NCI-H1436 treated with DMSO at 0.1 percent for 48 hours (cell line): Measurements from ENCODE around the gene GDF10.

Experiments used
- DNase-seq: peaks from one replicate; lab custom pipeline; 2025; lab: John Stamatoyannopoulos, UW

The GDF10 gene, protein sequence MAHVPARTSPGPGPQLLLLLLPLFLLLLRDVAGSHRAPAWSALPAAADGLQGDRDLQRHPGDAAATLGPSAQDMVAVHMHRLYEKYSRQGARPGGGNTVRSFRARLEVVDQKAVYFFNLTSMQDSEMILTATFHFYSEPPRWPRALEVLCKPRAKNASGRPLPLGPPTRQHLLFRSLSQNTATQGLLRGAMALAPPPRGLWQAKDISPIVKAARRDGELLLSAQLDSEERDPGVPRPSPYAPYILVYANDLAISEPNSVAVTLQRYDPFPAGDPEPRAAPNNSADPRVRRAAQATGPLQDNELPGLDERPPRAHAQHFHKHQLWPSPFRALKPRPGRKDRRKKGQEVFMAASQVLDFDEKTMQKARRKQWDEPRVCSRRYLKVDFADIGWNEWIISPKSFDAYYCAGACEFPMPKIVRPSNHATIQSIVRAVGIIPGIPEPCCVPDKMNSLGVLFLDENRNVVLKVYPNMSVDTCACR

DNA sequence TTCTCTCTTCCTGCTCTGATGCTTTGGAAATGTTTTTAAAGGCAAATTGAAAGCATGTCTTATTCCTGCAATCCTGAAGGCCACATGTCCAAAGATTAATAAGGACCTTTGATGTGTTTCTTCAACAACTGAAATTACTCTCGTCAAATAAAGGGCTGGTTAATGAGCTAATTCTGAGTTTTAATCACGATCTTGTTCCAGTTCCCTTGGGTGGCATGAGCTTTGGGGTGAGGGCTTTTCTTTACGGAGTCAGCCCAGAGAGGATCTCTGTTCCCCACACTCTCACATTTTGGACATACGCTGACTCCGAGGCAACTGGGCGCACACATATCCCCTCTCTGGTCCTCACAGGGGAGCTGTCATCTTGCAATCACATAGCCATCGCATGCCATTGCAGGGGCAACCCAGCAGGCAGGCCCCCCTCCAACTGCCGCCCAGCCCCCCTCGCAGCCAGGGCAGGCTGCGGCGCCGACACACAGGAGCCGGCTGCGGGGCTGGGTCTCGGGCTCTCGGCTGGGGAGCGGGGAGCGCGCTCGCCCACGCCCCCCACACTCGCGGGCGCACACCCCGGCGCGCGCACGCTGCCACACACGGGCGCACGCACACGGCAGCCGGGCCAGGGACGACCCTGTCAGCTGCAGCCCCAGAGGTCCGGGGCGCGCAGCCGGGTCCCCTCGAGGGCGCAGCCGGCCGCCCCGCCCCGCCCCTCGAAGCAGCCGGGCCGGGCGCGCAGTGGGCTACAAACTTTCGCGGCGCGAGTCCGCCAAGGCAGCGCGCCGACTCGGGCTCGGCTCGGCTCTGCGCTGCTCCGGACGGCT, at the start of gene GDF10:
Gene GDF10 (plus strand): TSS at position 587 of the 818 bp plus-strand sequence. CDS start 455 bp downstream, outside the sequence.
- DNase-seq: no peak

- no peak for DNase-seq
Measured at GRCh38 chr10:47252093-47252780, 47.8 kb upstream of the GDF10 start.

DNA sequence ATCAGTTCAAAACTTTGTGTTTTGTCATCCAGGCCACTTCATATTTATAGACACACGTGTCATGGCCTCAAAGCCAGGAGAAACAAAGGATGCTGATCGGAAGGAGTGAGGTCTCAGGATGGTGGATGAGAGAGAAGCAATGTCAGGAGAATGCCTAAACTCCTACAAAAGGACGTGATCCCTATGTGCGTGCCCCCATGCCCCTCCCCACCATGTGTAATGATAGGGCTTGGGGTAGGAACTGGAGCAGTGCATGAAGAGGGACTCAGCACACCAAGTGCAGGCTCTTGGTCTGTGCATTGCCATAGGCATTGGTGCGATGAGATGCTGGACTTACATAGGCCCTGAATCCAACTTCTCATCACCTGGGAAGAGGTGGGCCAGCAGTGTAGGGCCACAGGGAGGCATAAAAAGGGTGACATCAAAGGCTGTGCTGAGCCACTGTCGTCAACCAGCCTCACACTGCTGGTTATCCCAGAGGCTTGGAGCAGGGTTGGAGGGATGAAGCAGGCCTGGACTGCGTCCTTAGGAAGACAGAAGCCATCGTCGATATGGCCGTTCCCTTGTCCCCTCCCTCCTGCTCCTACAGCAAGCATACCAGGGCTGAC, 46.9 kb upstream of the GDF10 start:
- DNase-seq: no peak

DNA sequence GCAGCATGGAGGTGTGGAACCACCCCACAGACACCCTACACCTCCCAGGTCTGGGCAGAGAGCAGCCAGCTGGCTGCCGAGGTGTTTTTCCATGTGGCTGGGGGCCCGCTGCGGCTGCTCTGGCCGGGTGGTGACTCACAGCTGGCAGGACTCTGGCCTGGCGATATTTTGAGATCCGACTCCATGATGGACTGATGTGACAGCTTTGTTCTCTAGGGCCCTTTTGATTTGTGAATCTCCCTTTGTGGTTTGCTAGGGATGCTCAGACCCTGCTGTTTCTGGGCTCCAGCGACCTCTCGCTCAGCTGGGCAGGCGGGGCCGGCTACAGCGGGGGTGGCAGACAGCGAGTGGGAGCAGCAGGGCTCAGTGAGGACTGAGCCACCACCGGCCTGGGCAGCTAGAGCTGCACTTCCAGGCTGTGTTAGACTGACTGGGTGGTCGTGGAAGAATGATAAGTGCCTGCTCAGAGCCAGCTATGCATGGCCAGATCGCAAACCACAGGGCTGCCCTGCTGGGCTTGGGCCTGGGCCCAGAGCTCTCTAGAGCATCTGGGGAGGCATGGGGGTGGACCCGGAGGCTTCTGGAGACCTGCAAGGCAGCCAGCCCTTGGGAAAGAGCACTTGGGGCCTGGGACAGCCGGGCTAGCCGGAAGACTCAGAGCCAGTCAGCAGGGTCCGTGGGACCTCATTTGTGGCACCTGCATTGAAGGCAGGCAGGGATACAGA, 46.2 kb upstream of the GDF10 start:
- DNase-seq: no peak

GRCh38 chr10:47254611-47255010, 45.4 kb upstream of the GDF10 start:
- DNase-seq: no peak

DNA sequence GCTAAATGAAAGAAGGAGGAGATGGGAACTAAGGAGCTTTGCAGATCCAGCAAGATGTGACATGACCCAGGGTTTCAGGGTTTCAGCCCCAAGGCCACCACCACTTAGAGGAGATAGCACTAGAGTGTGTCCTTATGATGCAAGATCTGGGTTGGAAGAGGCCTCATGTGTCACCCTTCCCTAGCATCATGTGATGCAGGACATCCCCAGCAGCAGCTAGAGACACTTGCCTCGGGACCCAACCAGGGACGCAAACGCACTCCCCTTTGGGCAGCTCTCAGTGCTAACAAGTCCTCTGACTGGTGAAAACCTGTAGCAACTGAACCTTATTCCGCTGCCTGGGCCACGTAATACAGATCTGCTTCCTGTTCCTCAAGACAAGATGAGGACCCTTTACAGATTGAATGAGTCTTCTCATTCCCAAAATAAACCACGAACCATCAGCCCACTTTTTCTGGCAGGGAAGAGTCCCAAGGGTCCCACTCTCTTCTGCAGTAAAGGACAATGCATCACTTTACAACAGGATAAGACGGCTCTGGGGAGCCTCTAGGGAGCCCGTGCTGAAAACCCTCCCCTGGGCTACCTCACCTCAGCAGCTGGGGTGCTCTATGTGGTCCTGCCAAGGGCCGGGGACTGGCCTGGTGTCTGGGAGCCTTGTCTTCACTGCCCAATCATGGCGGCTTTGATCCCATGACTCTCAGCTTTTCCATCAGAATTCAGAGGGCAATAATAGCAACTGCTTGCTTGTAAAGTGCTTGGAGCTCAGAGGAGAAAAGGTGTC, 44.8 kb upstream of the GDF10 start:
- DNase-seq: no peak

GRCh38 chr10:47255866-47256265, 44.1 kb upstream of the GDF10 start:
- DNase-seq: no peak

DNA sequence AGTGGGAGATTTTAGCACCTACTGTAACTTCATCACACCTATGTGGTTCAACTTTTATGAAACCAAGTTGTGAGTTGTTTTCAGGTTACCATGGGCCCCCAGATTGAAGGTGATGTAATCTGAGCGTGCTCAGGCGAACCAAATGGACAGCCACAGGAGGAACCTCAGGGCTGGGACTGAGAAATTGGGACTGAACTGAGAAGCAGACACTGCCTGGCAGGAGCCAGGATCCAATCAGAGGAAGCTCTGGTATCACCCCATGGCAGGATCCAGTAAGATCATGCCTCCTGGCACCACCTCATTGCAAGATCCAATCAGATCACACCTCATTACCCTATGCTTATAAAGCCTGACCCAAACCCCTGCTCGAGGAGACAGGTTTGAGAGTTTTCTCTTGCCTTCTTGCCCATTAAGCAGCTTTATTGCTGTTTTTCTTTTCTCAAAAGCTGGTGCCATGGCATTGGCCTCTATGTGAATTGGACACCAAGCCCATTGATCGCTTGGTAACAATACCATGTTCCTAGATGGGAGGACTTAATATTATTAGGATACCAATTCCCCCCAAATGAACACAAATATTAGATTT, 43.2 kb upstream of the GDF10 start:
- DNase-seq: no peak

DNA sequence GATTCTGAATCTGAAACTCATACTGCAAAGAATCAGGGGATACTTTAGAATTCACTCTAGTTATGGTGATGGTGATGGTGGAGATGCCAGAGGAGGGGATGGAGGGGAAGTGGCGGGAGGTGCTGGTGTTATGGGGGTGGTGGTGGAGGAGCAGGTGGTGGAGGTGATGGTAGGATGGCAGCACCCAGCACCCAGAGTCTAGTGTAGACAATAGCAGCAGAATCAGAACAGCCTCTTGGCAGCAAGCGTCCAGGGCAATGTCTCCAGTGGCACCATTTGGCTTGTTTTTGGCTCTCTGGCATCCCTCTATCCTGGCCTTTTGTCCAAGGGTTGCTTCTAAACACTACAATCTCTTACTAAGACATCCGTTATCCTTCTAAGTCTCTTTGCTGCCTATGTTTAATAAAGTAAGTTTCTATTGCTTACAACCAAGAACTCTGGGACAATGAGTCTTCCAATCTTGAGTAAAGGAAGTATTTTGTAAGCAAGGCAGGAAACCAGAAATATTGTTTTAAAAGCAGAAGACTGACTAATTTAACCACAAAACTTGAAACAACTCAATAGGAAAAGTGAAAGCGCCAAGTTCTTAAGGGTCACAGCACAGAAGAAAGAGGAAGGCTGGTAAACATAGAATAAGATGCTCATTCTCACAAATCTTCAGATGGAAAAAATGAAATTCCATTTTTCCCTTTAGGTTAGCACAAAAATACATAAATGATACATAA, 42.4 kb upstream of the GDF10 start:
- no peak for DNase-seq

DNA sequence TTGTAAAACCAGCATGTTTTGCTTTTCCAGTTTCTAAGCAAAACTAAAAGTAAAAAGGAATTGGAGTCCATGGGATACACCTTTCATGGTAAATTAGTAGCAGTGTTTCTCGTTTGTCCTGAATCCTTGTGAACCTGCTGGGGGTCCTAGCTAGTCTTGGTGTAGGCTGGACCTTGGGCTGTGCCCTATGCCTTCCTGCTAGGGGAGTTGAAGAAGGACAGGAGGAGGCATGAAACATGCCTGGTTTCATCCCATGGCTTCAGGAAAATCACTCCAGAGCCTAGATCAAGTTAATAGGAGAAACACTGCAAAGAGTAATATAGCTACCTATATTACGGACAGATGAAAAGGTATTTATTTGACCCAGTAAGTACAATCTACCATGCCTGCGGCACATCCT, 41.1 kb upstream of the GDF10 start:
- DNase-seq: no peak

- DNase-seq: no peak
Measured at GRCh38 chr10:47259466-47259865, 40.5 kb upstream of the GDF10 start.

DNA sequence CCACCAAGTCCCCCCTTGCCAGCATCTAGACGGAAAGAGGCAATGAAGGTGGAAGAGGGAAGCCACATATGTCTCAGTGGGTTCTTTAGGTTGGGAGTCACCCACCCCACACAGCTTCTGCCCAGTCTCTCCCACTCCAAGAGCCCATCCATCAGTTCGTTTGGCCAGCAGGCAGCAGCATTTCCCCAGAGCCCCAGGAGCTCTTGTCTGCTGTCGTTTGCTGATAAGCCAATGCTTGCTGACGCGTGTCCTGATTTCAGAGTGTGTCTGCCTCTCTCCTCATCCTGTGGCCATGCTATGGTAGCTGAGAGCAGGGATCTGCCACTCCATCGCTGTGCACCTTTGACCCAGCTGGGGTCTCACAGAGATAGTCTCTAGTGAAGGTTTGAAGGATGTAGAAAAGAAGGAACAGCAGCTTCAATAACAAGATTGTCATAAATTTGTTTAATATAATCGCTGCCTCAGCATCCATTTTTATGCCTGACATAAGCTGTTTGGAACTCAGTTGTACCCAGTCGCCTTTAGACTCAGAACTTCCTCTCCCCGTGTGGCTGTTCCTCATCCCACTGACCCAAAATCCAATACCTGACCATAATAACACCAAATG, 39.4 kb upstream of the GDF10 start:
- DNase-seq: no peak

DNA sequence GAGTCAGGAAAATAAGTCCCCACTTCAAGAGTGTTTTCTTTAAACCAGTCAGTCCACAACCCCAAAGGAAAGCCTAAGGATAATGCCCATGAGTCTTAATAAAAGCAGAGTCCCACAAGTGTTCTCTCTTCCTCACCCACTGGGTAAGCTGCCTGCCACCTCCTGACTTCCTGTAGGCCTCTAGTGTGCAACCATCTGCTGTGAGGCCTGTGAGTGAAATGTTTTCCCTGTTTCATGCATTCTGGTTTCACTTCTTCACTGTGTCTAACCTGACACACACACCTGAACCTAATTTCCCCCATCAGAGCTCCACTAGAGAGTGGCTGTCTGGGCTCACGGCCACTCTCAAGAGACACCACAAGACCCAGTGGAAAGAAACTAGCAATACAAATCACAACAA, 38.9 kb upstream of the GDF10 start:
- no peak for DNase-seq

- DNase-seq: no peak
Measured at GRCh38 chr10:47261556-47261955, 38.4 kb upstream of the GDF10 start.

DNA sequence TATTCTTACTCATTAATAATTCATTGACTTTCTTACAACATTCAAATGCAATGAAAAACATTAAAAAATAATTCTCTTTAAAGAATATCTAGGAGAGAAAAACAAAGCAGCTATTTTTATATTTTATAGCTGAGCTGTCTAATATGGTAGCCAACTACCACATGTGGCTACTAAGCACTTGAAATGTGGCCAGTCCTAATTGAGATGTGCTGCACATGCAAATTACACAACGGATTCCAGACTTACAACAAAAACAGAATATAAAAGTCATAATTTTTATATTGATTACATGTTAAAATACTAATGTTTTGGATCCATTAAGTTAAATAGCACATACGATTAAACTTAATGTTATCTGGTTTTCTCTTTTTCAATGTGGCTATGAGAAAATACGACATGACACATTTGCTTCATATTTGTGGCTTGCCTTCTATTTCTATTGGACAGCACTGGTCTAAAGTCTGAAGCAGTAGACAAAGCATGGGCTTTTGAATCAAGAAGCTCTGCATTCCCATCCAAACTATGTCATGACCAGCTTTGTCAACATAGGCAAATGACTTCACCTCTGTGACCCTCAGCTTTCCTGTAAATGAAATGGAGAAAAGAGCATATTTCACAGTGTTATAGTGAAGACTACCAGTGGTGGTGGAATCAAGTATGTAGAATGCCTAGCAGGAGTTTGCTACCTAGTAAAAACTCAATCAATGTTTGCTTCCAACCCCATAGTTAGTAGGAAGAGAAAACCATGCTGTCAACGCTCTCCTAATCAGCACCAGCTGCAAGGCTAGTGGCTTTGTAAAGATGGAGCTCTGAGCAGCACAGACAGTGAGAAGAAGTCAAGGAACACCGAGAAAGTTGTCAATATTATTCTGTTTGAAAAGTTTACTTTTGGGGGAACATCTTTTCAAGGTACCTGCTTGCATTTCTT, 37.1 kb upstream of the GDF10 start:
- DNase-seq: no peak

DNA sequence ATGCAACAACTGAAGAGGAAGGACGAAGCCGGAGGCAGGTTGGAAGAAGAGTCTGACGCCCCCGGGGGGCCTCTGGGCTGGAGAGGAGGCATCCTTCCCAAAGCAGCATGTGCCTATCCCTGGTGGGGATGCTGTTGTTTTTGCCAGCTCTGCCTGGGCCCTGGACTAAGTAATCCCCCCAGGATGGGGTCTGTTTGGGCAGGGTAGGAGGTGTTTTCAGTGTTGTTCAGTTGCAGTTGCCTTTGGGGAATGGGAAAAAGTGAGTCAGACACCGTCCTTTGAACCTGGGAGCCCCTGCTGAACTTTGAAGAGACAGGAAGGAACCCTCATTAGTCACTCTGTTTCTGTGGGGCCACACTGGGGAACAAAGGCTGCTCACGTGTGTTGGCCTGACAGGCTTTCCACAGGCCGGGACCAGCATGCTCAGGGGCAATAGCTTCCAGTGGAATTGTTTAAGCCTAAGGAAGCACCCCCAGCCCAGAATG, 35.2 kb upstream of the GDF10 start:
- DNase-seq: no peak

DNA sequence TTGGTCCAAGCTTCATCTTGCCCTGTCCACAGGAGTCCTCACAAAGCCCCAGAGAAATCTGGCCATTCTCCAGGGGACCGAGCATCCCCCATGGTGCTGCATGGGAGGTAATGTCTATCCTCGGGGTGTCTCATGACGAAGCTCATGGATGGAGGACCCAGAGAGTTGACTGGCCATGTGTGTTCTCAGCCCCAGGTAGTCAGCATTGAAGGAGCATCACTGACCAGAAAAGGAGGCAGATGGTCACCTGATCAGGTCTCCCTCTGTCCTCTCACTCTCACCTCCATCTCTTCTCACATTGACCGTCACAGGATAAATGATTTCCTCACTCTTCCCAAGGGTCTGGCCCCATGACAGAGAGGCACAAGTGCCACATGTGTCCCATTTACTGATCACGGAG, 33.4 kb upstream of the GDF10 start:
- no peak for DNase-seq

DNA sequence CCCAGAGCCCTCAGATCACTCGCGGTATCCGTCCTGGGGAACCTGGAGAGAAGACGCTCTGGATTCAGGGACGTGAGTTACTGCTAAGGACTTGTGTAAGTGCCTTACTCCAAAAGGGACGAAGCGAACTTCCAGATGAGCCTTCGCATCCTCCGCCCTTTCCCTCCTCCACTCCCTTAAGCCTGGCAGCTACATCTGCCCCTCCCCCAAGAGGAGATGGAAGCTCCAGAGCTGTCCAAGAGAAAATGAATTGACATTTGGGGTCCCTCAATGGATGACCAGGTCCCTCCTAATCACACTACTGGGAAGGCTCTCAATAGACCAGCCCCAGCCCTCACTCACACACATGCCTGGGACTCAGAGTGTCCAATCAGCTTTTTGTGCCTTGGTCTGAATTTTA, 31.3 kb upstream of the GDF10 start:
- DNase-seq: no peak
